CD4-positive, alpha-beta T cell treated with Interleukin-1 beta for 1 hour (primary cell): ENCODE measurements around the gene SCOC.

Experiments used
- DNase-seq, 2 donors: peaks; one replicate each; pipeline ENCODE4 v3.0.0-alpha.2; 2020 to 2022

Gene SCOC

DNA sequence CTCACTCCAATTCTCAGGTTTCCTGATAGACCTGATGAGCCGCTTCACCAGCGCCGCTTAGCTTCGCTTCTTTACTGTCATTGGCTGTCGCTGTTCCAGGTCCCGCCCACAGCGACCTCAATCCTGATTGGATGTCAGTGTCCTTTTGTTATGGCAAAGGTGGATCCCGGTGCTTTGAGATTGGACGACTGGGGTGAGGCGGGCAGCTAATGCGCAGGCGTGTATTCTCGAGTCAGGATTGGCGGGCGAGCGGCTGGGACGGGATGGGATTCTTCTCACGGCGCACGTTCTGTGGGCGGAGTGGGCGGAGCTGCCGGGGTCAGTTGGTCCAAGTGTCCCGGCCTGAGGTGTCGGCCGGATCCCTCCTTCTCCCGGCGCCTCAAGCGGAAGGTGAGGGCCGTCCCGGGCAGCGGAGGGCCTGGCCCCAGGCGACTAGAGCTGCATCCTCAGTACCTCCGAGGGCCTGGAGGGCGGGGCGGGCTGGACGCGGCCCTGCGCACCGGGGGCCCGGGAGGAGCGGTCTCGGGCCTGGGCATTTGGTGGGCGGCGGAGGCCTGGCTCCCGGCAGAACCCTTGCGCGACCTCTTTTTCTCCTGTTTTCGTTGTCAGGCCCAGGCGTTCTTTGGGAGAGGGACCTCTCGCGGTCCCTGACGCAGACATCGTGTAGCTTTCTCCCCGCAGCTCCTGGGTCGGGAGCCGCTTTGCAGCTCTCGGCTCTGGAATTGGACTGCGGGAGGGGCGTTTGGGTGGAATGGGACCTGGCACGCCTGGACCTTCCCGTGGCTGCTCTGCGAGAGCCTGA, at the start of gene SCOC:
TSS of gene SCOC (plus strand) at position 319 of the 802 bp plus-strand sequence. CDS start 5,525 bp downstream, outside the sequence.
- DNase-seq, result peak; percentile 97 to 98

DNA sequence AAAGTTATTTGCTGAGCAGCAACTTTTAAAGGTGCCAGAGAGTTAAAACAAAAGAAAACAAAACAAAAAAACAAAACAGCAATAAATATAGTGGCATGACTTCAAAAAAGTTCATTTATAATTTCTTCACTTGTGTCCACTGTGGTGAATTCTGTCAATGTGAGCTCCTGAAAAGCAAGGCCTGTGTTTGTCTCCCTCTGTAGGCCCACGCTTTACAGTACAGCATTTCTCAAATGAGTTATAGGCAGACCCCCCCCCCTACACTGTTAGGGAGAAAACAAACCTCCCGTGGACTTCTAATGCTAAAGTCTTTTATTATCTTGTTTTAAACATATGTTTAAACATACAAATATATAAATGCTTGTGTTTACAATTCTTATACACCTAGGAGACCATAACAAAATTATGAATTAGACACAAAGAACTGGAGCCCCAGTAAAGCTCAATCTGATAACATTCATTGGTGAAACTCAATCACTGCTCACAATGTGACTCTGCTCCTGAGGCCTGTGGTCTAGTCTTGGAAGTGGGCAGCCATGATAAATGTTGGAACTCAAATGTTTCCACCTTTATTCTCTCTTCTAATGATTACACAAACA, 47.0 kb upstream of the SCOC start:
- no peak for DNase-seq

DNA sequence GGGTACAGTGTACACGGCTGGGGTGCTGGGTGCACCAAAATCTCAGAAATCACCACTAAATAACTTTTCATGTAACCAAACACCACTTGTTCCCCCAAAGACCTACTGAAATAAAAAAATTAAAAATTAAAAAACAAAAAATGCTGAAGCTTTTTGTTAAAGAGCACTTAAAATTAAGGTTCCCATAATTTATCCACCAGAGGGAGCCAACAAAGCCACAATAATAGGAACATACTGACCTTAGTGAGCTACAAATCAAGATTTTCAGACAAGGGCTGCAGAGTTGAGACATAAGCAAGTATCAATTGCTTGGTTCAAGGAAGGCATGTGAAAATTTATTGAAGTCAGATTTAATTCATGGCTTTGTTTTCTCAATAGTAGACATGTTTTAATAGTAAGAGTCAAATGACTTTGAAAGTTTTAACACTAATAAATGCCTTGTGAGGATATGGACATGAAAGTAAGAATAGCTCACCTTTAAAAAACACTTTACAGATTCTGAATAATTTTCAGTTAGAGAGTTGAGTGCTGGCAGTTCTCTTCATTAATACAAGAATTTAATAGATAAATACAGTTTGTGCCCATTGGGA, 43.0 kb upstream of the SCOC start:
- DNase-seq, result no peak

DNA sequence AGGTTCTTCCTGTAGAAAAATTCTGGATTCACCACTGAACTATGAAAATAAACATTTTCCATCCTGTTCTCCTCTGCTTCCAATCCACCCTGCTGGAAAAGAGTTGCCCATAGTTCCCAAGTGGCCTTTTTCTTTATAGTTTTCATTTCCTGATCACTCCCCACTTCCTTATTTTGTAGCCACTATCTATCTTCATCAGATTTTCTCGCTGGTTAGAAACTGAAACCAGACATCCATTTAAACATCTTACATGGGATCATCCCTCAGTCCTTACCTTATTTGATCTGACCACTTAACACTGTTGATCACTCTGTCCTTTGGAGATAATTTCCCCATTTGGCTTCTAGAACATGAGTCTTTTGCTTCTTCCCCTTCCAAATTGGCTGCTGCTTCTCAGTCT, 42.2 kb upstream of the SCOC start:
- no peak for DNase-seq

DNA sequence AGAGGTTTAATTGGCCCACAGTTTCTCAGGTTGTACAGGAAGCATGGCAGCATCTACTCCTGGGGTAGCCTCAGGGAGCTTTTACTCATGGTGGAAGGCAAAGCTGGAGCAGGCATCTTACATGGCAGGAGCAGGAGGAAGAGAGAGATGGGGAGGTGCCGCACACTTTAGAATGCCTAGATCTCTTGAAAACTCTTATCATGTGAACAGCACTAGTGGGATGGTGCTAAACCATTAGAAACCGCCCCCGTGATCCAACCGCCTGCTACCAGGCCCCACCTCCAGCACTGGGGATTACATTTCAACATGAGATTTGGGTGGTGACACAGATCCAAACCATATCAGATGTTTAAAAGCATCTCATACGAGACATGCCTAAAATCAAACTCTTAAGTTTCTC, 41.6 kb upstream of the SCOC start:
- no peak for DNase-seq

DNA sequence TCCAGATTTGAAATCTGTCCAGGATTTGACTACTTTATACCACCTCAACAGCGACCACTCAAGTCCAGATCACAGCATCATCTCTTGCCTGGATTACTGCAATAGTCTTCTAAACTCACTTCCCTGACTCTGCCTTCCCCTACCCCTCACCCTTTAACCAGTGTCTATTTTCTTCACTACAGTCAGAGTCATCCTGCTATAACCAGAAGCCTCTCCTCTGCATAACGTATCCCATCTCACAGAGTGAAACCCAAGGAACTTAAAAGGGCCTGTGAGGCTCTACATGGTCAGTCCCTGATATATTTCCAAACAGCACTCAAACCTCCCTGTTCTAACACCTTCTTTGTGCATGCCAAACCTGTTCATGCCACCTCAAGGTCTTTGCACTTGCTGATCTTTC, 40.7 kb upstream of the SCOC start:
- DNase-seq, result no peak

DNA sequence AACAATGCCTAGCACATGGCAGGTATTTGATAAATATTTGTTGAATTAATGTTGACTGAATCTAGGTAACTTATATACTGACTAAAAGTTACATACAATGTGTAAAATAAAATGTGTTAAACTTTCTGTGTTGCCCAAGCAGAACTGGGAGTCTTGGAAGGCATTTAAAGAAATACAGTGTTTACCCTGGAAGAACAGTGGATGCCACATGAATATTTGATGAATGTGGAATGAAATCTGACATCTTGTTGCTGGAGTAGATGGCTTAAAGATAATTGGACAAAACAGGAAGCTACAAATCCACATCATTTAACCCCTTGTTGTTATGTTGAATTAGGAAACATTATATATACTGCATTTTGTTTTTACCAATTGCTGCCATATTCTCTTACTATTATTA, 39.9 kb upstream of the SCOC start:
- no peak for DNase-seq

DNA sequence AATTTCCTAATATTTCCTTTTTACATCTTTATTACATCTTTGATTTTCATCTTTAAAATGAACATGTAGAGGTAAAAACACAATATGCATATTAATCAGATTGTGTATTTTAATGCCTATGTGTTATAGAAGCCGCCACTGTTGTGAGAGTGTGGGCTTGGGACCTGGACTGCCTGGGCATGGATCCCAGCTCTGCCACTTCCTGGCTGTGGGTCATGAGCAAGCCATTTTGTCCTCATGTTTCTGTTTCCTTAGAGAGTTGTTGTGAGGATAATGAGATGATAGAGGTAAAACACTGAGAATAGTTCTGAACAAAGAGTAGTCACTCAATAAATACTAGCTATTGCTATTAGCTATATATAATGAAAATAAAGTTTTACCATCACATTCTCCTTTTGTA, 38.4 kb upstream of the SCOC start:
- no peak for DNase-seq

DNA sequence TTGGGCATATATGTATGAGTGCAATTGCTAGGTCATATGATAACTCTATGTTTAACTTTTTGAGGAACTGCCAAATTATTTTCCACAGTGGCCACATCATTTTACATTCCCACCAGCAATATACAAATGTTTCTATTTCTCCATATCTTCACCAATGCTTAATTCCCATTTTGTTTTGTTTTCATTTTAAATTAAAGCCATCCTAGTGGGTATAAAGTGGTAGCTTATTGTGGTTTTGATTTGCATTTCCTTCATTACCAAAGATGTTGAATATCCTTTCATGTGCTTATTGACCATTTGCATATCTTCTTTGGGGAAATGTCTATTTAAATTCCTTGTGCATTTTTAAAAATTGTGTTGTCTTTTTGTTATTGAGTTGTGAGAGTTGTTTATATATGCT, 36.7 kb upstream of the SCOC start:
- no peak for DNase-seq

DNA sequence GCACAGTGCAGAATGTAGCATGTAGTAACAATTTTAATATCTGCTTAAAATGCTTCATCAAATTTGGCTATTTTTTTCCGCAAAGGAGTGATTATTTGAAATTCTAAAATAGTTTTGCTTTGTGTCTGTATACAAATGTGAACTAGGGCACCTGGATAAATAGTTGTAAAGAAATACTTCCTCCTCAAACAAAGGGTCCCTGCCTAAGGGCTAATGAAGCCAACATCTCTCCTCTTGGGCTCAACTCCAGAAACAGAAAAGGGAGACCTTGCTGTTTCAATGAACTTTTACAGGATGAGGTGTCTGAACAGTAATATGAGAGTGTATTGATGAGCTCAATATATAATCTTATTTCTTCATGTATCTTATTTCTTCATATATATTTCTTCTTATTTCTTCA, 30.8 kb upstream of the SCOC start:
- DNase-seq, result no peak

DNA sequence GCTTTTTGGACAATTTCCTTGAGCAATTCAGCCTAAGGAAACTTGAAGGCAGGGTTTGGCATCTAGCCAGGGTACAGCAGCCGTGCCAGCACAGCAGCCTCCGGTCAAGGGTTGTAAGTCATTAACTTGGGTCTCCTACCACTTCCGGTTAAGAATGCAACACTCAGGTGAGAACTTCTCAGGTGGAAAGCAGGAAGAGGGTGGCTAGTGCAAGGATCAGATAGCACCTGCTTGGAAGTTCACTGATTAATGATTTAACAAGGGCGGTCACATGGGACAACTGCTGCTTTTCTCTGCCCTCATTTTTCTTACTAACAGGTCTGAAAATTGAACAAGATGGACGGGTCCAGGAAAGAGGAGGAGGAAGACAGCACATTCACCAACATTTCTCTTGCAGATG, 30.1 kb upstream of the SCOC start:
- DNase-seq, result no peak

DNA sequence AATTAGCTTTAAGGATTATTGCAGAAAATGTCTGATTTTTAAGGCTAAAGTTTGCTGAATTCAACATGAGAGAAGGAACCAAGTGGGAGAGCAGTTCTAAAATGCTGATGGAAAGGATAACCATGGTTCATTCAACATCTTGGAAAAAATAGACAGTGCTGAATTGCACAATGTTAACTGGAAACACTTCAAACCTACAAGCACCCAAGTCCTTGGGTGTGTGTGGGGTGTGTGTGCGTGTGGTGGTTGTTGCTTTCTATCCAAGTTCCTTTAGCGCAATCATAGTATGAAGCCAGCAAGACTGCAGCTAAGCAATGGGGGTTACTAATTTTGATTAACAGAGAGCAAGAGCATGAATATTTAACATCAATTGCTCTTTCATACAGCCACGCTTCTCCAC, 29.3 kb upstream of the SCOC start:
- no peak for DNase-seq

DNA sequence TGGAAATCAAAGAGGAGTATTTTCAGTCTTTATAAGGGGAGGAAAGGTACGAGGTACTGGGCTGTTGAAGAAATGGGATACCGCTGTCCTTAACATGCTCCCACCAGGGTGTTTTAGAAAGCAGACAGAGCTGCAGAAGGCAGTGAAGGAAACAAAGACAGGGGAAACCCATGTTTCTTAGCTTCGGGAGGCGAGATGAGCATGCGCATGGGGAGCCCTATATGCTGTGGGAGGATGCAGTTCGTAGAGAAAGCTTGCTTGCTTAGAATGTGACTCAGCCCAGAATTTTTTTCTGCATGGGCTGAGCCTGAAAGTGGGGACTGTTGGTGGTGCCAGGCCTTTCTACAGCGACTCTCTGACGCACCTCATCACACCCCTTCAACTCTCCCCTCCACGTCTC, 28.8 kb upstream of the SCOC start:
- no peak for DNase-seq

DNA sequence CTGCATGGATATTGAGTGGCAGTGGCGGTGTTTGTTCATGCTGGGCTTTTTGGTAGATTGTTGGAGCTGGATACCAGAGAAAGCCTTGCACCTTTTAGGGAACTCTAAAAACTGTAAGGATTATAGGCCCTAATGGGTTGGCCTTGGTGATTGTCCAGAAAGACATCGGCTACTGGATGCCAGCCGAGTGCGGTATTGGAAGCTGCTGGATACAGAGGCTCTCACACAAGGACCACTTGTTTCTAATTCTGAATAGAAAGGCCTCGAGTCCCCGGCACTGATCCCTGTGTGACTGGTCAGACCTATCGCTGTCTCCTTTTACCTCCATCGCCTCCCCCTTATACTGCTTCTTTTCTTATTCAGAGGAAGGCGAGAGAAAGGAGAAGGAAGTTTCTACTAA, 27.3 kb upstream of the SCOC start:
- DNase-seq, result no peak

DNA sequence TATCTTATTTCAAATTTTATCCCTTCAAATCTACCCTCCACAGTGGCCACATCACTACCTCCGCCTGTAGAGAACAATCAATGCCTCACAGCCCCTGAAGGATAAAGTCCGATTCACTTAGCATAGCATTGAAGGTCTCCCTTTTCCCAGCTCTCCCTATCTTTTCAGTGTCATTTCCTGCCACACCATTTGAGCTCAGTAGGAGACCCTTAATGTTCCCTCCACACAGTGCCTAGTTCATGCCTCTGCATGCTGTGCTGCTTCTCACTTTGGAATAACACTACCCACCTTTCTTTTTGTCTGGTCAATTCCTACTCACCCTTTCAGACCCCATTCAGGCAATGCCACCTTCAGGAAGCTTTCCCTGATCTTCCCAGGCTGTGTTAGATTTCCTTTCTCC, 23.6 kb upstream of the SCOC start:
- no peak for DNase-seq

DNA sequence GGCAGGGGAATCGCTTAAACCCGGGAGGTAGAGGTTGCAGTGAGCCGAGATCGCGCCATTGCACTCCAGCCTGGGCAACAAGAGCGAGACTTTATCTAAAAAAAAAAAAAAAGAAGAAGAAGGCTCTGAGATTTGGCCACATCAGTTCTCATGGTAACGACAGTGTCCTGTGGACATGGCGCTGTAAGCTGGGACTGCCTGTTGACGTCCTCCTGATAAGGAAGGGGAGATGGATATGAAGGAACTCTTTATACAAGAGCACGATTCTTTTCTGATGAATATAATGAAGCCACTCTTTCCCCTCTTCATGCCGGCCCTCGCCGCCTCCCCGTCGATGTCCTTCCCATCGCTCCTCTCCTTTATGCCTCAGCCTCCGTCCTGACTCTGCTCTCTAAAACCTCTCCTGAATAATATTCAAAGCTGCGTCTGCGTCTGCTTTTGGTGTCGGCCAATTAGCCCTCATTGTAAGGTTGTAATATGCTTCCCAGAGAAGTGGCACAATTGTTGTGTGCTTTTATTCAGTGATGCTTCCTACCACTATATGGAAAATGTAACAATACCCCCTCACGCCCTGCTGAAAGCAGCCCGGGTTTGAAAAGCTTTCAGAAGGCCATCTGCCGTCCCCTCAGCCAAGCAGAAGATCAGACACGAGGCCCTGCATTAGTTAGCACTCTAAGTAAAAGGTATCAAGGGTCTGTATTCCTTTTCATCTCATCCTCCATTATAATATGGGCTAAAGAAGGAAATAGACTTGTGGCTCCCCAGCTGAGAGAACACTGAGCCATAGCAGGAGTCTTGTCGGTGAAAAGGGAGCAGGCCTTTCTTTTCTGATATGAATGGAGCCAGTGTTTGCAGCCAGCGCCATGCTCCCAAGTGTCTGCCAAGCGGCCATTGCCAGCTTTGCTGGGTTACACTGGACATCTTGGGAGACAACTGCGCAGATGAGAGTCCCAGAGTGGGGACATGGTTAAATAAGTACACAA, 22.1 kb upstream of the SCOC start:
- DNase-seq, result no peak

DNA sequence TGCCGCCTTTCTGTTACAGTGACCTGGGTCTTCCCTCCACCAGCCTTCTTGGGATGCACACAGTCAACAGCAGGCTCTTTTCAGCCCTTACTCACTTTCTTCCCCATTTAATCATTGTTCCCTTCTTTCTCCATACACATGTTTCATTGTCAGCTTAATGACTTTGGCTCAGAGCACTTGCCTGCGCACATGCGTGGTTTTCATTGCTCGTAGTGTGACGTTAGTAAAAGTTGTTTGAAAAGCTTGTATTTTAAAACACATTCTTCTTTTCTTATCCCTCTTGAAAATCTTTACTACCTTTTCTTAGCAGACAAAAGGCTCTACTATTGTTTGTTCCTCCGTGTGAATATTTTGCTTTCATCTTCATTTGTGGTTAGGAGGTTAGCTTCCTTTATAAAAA, 19.7 kb upstream of the SCOC start:
- no peak for DNase-seq

DNA sequence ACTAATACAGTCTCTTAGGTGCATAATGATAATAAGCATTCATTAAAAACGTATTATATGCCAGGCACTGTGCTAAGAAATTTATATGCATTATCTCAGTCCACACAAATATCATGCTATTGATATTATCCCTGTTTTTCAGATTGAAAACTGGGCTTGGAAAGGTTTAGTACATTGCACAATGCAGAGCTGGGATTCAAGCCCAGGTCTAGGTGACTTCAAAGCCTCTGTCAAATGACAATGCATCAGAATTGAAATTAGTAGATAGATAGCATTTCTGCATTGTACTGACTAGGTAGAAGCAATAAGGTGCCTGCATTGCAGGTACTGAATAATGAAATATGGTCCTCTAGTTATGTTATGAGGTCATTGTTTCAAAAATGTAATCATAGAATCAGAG, 18.2 kb upstream of the SCOC start:
- DNase-seq, result no peak

DNA sequence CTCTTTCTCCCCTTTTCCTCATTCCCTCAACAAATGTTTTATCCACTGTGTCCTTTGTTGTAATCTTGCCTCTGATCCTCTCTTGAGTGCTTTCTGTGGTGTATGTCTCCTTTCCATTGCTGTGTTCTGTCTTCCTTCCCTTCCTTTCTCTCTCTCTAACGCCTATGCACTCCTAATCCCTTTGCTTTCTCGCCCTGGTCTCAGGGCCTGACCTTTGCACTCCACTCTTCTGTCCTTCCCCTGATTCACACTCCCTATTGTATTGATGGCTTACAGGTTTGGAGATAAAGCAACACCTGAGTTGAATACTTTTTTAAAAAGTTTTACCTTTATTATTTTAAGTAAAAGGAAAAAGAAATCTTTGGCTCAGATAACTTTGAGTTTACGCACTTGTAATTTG, 15.6 kb upstream of the SCOC start:
- DNase-seq, result no peak

DNA sequence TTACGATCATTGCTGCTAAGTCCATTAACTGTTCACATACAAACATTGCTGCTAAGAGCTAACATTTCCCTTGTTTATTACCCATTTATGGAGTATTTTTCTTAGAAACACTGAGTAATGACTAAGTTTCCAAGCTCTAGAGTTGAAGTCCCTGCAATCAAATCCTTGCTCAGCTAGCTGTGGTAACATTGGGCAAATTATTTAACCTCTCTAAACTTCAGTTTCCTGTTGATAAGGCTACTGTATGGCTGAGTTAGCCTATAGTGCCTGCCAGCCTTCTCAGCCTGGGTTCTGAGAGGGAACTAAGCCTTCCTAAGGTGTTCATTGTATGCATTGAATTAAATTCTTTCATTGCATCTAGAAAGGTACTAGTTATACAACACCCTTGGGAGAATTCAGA, 15.2 kb upstream of the SCOC start:
- DNase-seq, result no peak

DNA sequence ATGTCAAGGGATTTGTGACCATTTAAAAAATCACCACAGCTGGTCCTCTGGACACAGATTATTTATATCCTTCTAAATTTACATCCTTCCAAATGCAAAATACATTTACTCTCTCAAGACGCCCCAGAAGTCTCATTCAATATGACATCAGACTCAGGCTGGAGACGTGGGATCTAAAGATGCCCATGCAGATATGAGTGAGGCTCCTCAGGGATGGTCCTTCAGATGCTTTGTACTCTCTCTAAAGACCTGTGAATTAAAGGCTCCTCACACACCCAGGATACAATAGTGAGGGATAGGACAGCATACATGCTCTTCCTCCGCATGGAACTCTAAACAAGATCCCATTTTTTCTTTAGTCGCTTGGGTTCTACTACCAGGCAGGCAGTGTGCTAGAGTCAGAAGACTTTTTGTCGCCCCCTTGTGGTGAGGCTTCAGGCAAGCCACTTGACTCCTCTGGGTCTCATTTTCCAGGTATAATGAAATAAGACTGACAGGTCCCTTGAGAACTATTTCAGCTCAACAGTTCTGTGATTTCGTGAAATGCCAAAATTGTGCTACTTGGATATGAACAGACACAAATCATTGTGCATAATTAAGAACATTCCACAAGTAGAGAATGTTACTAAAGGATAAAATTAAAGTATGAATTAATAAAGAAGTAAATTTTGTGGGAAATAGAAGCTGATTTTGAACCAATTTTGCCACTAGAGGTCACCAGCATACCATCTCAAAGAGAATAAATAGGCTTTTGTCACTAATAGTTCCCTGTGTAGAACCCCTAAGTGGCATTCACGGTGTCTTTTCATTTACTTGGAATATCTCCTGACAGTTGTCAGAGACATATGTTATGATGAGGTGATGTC, 13.7 kb upstream of the SCOC start:
- peak; percentile 72 to 76 for DNase-seq

DNA sequence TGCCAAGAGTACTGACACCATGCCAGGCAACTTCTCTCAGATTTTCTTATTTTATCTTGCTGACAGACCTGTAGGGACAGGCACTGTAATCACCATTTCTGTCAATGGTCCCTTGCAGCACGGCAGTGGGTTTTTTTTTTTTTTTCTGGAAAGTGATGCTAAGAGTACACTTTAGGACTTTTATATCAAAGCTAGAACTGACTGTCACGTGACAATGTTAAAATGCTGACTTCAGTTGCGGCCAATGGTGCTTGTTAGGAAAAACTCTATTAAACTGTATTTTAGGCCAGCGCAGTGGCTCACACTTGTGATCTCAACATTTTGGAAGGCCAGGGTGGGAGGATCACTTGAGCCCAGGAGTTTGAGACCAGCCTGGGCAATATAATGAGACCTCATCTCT, 12.3 kb upstream of the SCOC start:
- no peak for DNase-seq
